NCI-H2029 treated with DMSO at 0.1 percent for 48 hours (cell line): ENCODE results near the gene WDR27.
"Not testable (repeated sequence)": the region's sequence is repeated elsewhere in the genome, so short reads cannot be mapped to it uniquely, and the experiment has no call there.

Source experiments
- DNase-seq: peaks from one replicate; lab custom pipeline; 2025; lab: John Stamatoyannopoulos, UW

WDR27 gene

DNA sequence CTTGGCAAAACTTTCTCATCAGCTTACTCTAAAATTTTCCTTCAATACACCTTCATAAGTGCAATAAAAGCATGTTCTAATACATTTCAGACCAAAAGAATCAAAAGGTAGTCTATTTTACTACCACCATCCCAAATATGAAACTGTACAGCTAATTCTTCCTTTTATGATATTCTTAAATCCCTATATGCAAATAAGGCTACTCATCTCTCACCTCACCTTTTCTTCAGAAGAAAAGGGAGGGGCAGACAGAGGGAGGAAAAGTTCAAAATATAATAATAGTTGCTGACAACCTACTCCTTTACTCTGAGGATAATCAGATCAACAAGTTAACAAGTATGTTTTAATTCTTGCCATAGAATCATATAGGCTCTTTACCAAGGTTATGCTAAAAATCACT, 7.5 kb upstream of the WDR27 start:
- DNase-seq = no peak

DNA sequence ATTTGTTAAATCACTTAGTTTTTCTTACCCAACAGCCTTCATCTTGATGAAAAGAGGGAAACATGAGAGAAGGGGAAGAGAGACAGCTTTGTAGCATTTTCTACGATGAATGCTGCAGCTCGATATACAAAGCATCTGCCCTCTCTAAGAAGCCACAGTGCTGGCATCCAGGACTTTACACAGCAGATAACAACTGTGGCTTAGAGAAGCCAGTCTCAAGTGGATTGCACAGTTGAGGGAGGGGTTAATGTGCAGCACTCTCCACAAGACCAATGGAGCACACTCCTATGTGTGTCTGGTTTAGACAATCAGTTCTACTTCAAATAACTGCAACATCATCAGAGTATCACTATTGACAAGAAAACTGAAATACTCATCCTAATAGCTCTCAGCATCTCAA, 5.9 kb upstream of the WDR27 start:
- no peak for DNase-seq

- no peak for DNase-seq
Observed at GRCh38 chr6:169702840-169703246, 1.0 kb upstream of the WDR27 start.

GRCh38 chr6:169701311-169701953, 397 bp downstream of the WDR27 start:
- no peak for DNase-seq

DNA sequence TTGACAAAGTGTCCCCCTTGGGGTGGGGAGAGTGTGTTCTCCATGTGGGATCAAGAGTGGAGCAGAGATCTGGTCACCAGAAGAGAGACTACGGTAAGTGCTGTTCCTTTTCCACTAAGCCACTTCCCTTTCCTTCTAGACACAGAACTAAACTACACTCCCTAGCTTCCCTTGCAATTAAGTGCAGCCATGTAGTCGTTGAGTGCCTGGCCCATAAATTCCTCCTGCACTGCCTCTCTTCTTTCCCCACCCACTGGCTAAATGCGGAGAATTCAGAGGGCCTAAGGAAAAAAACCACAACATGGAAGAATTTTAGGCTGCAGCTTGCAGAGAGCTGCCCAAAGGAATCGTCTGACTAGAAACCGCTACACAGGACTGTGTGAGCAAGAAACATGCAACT, 1.5 kb downstream of the WDR27 start:
- no peak for DNase-seq

DNA sequence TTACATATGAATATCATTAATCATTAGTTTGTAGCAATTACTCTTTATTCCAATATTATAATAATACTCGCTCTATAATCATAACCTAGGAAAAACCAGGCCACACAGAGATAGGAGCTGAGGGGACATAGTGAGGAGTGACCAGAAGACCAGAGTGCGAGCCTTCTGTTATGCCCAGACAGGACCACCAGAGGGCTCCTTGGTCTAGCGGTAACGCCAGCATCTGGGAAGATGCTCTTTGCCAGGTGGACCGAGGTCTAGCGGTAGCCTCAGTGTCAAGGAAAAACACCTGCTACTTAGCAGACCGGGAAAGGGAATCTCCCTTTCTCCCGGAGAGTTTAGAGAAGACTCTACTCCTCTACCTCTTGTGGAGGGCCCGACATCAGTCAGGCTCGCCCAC, 4.7 kb downstream of the WDR27 start:
- DNase-seq = not testable (repeated sequence)

DNA sequence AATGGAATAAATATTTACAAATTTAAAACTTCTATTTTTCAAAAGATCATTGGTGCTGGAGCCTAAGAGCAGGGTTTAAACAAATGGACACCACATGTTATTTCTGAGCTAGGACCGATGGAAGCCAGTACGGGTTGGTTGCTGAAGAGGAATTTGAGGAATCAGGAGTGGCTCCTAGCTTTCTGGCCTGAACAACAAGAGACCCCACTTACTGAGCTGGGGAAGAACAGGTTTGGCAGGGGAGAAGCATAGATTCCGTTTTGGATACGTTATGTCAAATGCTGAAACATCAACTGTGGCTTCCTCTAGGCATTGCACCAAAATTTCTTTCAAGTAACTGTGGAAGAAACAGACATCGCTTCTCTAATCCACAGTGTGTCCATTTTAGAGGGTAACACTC, 6.7 kb downstream of the WDR27 start:
- no peak for DNase-seq

DNA sequence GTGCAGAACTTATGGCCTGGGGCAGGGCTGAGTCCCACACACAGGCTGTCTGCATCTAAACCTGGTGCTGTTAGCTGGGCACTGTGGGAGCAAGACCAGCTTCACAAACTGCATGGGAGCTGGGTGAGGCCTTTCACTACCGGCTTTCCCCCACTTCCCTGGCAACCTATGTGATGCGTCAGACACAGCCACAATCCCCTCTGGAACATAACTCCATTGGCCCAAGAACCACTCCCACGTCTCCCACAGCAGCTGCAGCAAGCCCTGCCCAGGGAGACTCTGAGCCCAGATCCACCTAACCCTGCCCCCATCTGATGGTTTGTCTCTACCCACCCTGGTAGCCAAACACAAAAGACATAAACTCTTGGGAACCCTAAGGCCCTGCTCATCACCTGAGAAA, 9.3 kb downstream of the WDR27 start:
- DNase-seq = no peak

DNA sequence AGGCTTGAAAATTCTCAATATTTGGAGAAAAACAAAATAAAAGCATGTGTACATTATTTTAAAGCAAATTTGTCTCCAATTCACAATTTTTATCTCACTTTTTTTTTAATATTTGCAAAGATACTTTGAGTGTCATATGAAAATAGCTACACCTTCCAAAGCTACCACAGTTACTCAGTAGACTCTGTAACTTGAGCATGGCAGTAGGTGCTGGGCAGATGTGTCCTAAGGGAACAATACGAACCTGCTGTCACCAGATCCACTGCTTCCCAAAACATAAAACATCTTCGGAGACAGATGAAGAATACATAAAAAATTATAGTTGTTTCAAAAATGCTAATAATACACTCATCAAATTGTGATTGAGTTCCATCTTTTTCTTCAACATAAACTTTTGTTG, 10.6 kb downstream of the WDR27 start:
- DNase-seq = no peak

DNA sequence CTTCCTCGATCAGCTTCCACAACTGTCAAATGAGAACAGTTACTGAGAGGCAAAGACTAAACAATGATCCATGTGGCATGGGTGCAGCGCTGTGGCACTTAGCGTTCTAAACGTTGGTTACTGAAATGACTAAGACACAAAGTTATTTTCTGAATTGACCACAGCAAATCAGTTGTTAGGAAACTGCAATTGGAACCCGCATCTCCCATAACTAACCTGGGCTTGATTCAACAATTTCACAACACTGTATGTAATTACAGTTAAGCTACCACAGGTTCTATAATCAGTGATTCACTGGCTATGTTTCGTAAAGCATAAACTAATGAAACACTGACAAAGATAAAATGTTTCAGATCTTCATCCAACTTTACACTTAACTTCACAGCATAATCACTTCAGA, 12.5 kb downstream of the WDR27 start:
- no peak for DNase-seq

DNA sequence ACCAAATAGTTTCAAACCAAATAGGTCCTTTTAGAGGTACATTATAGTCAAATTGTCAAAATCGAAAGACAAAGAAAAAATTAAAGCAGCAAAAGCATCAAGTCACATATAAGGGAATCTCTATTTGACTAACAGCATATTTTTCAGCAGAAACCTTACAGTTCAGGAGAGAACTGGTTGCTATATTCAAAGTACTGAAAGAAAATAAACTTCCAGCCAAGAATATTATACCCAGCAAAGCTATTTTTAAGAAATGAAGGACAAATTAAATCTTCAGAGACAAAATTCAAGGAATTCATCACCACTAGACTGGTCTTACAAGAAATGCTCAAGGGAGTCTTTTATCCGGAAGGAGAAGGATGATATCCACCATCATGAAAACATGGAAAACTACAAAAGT, 16.0 kb downstream of the WDR27 start:
- no peak for DNase-seq

DNA sequence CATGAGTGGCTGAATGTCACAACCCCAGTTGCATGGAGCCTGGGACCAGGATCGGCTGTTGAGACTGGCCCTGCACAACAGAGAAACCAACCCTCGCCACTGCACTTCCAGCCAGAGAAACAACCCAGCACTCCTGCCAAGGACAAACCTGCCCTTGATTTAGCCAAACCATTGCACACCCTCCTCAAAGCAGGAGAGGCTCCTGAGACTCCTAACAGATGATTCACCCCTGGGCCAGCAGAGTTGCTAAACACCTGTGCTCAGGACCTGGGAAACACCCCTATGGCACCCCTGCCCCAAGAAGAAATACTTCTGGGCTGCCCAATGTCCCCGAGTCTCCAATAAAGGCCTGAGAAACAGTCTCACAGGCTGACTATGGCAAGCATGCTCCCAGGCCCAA, 17.8 kb downstream of the WDR27 start:
- DNase-seq = no peak

DNA sequence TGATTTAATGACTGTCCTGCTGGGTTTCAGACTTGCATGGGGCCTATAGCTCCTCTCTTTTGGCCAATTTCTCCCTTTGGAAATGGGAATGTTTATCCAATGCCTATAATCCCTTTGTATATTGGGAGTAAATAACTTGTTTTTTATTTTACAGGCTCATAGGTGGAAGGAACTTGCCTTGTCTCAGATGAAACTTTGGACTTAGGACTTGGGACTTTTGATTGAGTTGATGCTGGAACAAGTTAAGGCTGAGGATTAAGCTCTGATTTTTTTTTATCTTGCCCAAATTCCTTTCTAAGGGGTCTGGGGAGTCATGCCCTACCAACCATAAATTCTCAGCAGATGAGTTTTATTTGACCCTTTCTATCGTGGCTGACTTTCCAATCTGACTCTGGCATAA, 23.5 kb downstream of the WDR27 start:
- no peak for DNase-seq

- no peak for DNase-seq
Observed at GRCh38 chr6:169677096-169677495, 24.7 kb downstream of the WDR27 start.

DNA sequence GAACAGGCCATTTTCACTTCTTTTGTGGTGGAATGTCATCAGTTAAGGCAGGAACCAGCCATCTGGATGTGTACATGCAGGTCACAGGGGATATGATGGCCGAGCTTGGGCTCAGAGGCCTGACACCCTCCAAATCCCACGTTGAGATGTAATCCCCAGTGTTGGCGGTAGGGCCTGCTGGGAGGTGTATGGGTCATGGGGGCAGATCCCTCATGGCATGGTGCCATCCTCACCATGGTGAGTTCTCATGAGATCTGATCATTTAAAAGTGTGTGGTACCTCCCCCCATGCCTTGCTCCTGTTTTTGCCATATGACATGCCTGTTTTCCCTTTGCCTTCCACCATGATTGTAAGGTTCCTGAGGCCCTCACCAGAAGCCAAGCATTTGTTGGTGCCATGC, 26.8 kb downstream of the WDR27 start:
- no peak for DNase-seq

GRCh38 chr6:169671563-169671962, 30.3 kb downstream of the WDR27 start:
- no peak for DNase-seq

DNA sequence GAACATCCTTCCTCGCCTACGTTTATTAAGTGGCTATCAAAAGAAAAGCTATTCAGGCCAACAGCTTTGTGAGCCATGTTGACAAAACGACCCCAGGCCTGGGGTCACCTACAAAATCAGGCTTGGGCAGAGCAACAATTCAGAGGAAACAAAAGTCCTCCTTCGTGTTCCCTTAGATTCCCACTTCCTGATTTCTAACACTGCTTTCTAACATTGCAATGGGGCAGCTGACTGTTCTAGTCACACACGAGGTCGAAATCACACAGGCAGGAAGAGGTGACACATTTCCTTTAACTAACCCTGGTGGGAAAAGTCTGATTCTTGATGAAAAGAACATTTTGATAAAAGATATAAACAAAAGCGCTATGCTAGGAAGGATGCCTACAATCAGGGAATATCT, 31.9 kb downstream of the WDR27 start:
- no peak for DNase-seq

- DNase-seq = no peak
Observed at GRCh38 chr6:169669147-169669546, 32.7 kb downstream of the WDR27 start.

GRCh38 chr6:169668203-169668847, 33.5 kb downstream of the WDR27 start:
- no peak for DNase-seq

- DNase-seq = no peak
Observed at GRCh38 chr6:169667716-169668115, 34.1 kb downstream of the WDR27 start.

- no peak for DNase-seq
Observed at GRCh38 chr6:169666441-169666840, 35.4 kb downstream of the WDR27 start.

- no peak for DNase-seq
Observed at GRCh38 chr6:169665289-169665688, 36.5 kb downstream of the WDR27 start.

DNA sequence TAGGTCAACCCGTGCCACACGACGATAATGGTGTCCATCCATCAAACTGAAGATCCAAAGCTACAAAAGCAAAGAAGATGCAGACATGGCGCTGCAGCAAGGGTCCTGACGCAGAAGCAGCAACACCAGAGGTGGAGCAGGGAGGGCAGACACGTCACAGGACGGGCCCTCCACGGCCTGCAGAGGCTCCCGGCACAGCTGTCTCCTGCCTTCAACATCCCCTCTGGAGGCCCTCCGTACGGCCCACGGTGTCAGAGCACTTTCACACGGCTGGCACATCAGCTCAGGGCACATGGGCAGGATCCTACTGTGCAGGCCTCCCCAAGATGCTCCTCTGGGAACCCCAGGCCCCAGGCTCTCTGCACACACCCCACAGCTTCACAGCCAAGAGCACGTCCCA, 37.6 kb downstream of the WDR27 start:
- DNase-seq = no peak

DNA sequence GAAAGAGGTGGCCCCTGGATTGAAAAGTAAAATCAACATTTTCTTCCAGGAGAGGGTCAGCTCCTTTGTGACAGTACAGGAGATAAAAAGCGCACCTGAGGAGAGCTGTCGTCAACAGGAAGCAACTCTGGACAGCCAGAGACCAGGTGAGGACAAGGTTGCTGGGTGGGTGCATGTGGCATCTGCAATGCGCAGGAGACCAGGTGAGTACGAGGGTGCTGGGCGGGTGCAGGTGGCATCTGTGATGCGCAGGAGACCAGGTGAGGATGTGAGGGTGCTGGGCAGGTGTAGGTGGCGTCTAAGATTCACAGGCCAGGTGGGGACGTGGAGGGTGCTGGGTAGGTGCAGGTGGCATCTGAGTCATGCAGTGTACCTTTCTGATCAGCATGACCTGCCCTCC, 38.4 kb downstream of the WDR27 start:
- DNase-seq = peak; percentile 19
